OCI-LY3 (cell line): Measurements from ENCODE around the gene ADGRV1.

Source experiments
- EZH2phosphoT487 ChIP-seq: fragments of 200-600 bp; shearing (Covaris generic); IDR thresholded peaks from 2 replicates; pipeline ENCODE4 v1.6.1; 2018; ENCODE audit warnings: antibody characterized with exemption, mixed run types, low read depth
- TF ChIP-seq, protein P1 (sequence below): fragments of 200-600, 300-600 bp; sonication (generic); IDR thresholded peaks from 2 replicates; pipeline ENCODE4 v1.5.1; 2014; ENCODE audit warnings: antibody characterized with exemption, low read length, low read depth

DNA sequence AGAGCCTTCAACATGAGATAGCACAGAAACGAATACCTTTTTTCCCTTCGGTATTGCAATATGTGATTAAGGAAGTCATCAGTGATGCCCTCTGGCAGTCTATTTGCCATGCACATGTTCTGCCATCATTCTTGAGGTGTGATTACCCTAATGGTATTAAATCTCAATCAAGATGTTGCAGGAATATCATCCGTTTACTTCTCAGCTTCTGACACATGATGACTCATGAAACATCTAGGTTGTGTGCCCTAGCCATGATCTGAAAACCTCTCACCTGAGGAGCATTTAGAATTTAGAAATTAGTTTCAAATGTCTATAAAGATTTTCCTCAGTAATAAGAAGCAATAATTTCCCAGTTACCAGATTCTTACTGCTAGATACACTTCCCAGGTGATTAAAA is 209.1 kb downstream of the ADGRV1 start:
- TF ChIP-seq, protein P1, sequence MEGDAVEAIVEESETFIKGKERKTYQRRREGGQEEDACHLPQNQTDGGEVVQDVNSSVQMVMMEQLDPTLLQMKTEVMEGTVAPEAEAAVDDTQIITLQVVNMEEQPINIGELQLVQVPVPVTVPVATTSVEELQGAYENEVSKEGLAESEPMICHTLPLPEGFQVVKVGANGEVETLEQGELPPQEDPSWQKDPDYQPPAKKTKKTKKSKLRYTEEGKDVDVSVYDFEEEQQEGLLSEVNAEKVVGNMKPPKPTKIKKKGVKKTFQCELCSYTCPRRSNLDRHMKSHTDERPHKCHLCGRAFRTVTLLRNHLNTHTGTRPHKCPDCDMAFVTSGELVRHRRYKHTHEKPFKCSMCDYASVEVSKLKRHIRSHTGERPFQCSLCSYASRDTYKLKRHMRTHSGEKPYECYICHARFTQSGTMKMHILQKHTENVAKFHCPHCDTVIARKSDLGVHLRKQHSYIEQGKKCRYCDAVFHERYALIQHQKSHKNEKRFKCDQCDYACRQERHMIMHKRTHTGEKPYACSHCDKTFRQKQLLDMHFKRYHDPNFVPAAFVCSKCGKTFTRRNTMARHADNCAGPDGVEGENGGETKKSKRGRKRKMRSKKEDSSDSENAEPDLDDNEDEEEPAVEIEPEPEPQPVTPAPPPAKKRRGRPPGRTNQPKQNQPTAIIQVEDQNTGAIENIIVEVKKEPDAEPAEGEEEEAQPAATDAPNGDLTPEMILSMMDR, result no peak
- TF ChIP-seq EZH2phosphoT487, result no peak
